NT2/D1 (cell line): Measurements from ENCODE around the gene MRTFA.

Experiments
- YY1 ChIP-seq: IDR thresholded peaks from 2 replicates; pipeline ENCODE4 v1.6.1; 2011; ENCODE audit not compliant: insufficient read length, insufficient read depth
- ZNF274 ChIP-seq: IDR thresholded peaks from 2 replicates; pipeline ENCODE4 v1.6.1; 2011; ENCODE audit warnings: mild to moderate bottlenecking, low read depth, low read length

DNA sequence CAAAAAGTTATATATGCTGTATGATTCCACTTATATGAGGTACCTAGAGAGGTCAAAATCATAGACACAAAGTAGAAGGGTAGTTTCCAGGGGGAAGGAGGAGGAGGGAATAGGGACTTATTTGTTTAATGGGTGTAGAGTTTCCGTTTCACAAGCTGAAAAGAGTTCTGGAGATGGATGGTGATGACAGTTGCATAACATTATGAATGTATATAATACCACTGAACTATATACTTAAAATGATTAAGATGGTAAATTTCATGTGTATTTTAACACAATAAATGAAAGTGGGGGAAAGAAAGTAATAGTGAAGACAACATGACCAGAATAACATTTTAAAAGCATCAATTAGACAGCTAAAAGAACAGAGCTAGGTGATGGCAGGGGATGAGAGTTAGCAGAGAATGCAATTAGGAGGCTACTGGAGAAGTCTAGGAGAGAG lies 51.2 kb downstream of the MRTFA start:
- TF ChIP-seq YY1: no peak
- TF ChIP-seq ZNF274: no peak
